RPMI7951 (cell line): ENCODE data around the gene SLC29A3. TPM values are rescaled to one million over a fixed set of nuclear protein-coding genes. Genes with fewer than 3 reads are reported as not detected.
"Not testable (repeated sequence)": the region's sequence is repeated elsewhere in the genome, so short reads cannot be mapped to it uniquely, and the experiment has no call there.

Experiments used
- DNase-seq: peaks from one replicate; pipeline ENCODE4 v3.0.0-alpha.2; 2012; ENCODE audit warnings: low read depth
- total RNA-seq: library from RNA; depleted of rRNA; stranded (reverse); fragments of >200 nt; shearing (Covaris generic); gene quantifications from 2 replicates; pipeline ENCODE4 v1.2.3, GENCODE V29; 2014

SLC29A3 gene
- total RNA-seq, 1 experiment from 2014 or later: 1.2 TPM

DNA sequence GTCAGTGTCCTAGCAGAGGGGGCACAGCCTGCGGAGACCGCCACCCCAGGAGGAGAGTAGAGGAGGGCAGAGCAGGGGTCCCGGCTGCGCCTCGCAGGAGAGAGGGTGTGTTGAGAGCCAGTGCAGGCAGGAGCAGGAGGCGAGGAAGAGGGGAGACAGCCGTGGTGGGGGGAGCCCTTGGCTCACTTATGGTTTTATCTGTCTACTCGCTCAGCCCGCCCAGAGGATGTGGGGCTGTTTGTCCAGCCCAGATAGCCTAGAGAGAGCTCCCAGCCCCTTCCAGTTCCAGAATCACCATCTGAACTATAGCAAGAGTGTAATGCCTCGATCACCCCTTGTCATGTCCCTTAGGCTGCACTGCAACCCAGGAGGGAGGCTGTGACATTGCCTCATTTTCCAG is 26.6 kb downstream of the SLC29A3 start:
- DNase-seq: no peak

DNA sequence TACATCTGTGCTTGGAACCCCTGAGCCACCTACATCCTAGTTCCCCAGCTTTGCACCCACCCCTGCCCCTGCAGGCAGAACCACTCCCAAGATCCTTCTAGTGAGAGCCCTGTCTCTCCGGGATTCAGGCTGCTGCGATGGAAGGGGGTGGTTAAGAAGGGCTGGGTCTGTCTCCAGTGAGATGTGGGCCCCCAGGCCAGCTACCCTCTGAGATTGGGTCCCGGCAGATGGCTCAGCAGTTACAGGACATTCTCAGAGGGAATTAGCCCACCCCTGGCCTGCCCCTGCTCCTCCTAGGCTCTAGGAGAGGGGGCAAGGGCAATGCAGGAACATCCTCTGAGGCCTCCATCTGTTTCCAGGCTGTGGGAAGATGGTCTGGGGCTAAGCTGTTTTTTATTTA is 27.7 kb downstream of the SLC29A3 start:
- DNase-seq: no peak

DNA sequence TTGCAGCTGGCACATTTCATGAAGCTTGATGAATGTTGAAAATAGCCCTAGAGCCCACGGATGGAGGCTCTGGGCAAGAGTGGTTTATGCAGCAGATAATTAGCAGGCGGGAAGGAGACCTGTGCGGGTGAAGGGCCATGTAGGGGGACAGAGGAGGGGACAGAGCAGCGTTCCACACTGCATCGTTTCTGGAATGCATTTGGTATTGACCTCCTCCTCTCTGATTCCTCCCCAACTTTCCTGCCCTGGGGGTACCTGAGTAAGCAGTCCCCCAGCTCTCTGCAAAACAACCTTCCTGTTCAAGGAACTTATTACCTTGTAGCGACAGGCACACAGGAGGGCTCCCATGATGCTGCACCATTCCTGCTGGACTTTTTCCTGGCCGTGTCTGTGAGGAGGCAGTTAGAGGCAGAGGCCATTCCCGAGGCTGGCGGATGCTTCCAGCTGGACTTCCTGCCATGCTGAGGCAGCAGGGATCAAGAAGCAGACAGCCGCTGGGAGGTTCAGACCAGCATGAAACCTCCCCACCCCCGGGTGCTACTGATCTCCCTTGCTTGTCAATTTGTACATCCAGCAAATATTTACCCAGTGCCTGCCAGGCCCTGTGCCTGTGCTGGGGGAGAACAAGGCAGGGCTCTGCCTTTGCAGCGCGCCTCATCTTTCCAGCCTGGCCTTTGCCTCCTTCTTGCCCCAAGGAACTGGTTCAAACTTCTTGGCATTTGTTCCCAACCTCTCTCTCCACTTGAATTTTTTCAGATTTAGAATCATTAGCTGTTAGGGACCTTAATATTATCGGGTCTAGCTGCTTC is 28.7 kb downstream of the SLC29A3 start:
- DNase-seq: no peak

DNA sequence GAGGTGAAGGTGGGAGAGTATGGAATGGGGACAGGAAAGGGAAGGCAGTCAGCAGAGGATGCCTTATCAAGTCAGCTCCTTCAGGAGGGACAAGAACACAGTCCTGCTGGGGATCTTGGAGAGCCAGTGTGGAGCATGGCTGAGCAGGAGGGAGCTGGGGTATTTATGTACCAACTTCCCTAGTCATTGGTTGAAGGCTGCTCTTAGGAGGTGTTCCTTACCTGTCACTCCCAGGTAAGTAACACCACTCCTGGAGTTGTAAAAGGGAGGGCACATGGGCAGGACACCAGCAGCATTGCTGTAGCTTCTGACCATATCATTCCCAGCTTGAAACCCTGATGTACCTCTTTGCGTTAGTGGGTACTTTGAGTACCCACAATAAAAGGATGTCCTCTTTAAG is 29.8 kb downstream of the SLC29A3 start:
- no peak for DNase-seq

DNA sequence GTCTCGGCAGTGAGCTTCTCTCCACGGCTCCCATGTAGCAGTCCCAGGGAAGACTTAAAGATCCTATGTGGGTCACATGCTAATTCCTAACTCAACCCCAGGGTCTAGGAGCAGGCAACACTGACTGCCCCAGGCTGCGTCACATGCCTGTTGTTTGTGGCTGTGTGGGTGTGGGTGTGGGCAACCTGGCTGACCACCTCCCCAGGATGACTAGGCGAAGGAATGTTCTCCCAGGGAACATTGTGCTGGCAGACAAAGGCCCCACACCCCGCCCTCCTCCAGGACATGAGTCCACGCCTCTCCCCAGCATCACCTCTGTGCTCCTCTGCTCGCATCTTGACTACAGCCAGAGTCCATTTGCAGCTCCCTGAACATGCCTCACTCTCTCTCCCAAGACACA is 30.3 kb downstream of the SLC29A3 start:
- peak; percentile 7 for DNase-seq

DNA sequence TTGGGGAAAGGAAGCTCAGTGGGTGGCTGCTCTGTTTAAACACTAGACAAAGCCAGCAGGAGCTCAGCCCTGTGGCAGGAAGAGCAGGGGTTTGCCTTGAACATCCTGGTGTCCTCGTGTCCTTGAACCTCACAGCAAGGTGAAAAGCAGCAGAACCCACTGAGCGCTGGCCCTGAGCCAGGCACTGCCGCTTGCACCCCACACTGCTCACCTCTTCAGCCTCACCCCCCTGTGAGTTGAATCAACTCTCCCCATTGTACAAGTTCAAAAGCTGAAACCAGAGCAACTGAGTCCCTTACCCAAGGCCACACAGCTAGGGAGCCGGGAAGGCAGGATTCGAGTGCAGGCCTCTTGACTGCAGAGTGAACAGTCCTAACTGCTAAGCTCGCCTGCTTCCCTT is 32.0 kb downstream of the SLC29A3 start:
- DNase-seq: no peak

DNA sequence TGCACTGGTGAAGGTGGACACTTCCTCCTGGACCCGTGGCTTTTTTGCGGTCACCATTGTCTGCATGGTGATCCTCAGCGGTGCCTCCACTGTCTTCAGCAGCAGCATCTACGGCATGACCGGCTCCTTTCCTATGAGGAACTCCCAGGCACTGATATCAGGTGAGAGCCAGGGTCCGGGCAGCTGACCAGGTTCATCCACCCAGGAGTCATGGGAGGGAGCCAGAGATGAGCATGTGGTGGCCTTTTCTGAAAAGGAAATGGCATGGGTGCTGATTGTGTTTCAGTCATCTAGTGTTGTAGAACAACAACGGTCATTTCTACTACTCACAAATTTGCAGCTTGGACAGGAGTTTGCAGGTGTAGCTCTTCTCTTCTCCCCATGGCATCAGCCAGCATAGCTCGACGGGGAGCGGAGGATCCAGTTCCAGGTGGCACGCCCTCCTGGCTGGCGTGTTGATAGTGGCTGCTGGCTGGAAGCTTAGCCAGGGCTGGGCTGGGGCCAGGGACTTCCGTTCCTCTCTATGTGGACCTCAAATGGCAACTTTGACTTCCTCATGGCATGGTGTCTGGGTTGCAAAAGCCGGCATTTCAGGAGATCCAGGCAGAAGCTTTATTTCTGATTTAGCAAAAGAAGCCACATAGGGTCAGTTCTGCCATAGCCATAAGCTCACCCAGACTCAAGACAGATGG is 32.7 kb downstream of the SLC29A3 start:
- no peak for DNase-seq

DNA sequence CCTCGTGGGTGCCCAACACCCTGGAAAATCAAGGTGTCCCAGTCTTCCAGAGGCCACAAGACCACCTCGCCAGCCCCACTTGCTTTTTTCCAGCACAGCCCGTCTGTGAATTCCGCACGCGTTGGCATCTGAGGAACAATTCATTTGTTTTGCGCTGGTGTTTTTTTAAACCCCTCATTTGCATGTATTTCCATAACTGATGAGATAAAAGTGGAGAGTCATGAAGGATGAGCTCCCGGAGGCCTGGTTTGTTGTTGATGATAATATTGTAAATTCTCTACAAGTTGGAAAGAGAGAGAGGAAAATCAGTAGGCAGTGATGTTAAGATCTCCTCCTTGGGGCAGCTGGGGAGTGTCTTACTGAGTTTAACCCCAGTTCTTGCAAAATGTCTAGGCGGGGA is 34.6 kb downstream of the SLC29A3 start:
- no peak for DNase-seq

DNA sequence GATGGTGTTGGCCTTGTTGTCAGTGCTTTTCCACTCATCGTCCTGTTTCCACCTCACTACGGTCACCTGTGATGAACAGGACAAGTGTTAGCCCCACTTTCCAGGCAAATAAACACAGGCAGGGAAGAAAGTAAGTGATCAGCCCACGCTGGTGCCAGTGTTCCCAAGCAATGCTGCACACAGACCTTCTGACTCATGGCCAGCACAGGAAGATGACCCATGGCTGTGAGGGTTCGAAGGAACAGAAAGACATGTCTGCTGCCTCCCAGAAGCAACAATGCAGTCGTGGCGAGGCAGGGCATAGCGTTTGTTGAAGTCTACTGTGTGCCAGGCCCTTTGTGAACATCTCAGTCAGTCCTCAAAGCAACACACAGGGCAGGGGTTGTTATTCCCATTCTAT is 35.7 kb downstream of the SLC29A3 start:
- no peak for DNase-seq

DNA sequence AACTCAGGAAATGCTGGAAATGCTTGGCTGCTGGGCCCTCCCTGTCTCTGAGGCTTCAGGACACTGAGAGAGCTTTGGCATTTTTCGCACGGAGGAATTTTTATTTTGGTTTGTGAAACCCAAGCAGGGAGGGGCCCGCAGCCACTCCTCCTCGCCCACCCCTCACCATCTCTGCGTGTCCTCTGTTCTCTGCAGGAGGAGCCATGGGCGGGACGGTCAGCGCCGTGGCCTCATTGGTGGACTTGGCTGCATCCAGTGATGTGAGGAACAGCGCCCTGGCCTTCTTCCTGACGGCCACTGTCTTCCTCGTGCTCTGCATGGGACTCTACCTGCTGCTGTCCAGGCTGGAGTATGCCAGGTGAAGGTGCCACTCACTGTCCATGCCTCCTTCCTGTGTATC is 36.8 kb downstream of the SLC29A3 start:
- DNase-seq: no peak

DNA sequence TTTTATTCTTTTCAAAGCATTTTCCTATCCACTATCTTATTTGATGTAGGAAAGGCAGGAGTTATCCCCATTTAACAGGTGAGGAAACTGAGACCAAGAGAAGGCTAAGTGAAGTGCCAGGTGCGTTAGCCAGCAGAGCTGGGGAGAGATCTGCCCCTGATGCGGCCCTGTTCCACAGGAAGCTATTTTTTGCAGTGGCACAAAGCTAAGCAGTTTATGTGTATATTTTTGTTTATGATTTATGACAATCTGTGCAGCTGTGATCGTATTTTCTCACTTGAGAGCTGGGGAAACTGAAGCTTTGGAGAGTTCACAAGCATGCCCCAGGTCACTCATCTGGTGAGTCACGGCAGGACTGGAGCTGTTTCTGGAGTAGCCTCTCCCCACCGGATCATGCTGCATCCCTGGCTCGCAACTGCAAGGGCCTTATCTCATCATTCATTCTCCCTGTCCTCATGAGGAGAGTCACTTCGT is 38.8 kb downstream of the SLC29A3 start:
- DNase-seq: peak; percentile 2

DNA sequence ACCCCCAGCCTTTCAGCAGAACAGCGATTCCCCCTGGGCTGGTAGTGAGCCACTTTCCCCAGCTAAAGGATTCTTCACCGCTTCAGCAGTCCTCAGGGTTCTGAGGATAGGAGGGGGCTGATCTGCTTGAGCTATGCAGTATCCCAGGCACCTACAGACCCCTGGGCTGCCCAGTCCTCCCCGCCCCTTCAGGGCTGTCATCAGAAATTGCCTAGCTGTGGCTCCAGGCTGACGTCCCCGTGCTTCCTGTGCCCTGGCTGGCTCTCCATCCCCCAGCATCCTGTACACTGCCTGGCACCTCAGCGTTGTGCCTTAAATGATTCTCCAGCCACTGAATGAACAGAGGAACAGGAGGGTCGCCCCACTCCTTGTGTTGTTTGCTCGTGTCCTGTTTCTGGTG is 39.2 kb downstream of the SLC29A3 start:
- DNase-seq: no peak

DNA sequence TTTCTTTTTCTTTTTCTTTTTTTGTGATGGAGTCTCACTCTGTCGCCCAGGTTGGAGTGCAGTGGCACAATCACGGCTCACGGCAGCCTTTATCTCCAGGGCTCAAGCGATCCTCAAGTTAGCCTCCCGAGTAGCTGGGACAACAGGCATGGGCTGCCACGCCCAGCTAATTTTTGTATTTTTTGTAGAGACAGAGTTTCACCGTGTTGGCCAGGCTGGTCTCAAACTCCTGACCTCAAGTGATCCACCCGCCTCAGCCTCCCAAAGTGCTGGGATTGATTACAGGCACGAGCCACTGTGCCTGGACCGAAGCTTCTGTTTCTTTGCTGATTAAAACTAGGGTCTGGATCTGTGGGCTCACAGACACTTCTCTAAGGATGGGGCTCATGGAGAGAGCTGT is 39.8 kb downstream of the SLC29A3 start:
- DNase-seq: not testable (repeated sequence)

DNA sequence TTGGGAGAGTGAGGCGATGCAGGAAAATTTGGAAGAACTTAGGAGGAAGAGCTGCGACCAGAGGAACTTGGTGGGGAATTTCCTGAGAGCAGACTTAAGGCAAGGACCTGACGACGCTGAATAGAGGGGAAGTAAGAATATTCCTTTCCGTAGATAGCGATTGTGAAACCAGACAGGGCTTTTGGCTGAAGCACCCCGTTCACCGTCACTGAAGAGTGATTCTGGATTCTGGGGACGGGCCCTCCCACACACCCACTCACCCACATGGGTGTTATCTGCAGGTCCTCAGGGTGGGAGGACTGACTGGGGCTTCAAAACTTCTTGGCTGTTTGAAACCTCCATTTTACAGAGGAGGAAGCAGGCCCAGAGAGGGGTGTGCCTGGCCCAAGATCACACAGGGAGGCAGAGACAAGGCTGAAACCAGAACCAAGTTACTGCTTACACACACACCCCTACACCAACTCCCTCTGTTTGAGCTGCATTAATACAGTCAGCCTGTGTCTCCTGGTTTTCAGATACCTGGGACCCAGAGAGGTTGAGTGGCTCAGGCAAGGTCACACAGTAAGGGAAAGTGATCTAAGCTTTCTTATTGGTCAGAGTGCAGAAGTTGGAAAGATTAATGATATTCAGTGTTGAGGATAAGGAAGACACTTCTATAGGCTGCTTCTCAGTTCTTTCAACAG is 40.4 kb downstream of the SLC29A3 start:
- DNase-seq: no peak

DNA sequence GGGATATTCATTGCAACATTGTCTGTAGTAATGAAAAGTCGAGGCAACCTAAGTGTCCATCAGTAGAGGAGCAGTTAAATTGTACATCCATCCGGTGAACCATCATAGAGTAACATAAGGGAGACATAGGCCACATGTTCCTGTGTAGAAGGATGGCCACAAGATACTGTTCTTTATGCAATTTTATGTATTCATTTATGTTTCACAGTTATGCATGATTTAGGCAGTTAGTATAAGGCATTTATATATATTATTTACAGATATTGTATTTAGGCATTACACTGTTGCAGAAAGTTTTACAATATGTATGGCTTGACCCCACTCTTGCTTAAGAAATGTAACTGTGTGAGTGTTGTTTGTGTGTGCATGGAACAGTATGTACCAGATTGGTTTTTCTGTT is 41.7 kb downstream of the SLC29A3 start:
- DNase-seq: no peak

DNA sequence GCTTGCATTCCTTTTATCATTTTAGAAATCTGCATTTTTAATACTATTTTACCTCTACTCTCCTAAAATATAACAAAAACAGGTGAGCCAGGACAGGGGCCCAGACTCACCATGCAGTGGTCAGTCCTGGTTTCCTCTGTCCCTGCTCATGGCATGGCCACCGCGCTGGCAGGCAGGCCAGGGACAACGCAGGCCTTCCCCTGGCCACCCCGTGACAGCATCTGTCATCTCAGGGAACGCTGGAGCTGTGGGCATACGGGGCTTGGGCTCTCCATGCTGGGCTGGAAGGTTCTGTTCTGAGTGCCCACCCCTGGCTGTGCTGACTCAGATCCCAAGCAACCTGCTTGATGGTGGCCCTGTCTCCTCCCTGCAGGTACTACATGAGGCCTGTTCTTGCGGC is 42.5 kb downstream of the SLC29A3 start:
- no peak for DNase-seq

DNA sequence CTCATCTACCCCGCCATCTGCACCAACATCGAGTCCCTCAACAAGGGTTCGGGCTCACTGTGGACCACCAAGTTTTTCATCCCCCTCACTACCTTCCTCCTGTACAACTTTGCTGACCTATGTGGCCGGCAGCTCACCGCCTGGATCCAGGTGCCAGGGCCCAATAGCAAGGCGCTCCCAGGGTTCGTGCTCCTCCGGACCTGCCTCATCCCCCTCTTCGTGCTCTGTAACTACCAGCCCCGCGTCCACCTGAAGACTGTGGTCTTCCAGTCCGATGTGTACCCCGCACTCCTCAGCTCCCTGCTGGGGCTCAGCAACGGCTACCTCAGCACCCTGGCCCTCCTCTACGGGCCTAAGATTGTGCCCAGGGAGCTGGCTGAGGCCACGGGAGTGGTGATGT is 43.1 kb downstream of the SLC29A3 start:
- no peak for DNase-seq

DNA sequence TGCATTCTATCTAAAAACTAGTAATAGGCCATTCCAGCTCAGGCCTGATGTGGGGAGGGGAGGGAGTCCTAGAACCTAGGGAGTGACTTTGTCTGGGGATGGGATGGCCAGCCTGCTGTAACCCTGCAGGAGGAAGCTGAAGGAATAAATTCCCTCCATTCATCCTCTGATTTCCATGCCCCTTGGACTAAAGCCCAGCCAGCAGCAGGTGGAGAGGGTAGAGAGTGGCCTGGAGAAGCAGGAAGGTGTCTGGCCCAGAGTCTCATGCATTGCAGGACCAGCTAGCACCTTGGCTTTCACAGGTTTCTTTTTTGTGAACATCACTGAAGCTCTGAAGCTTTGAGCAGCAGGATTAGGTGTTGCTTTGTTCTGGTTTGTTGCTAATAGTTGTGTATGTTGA is 44.9 kb downstream of the SLC29A3 start:
- DNase-seq: no peak

DNA sequence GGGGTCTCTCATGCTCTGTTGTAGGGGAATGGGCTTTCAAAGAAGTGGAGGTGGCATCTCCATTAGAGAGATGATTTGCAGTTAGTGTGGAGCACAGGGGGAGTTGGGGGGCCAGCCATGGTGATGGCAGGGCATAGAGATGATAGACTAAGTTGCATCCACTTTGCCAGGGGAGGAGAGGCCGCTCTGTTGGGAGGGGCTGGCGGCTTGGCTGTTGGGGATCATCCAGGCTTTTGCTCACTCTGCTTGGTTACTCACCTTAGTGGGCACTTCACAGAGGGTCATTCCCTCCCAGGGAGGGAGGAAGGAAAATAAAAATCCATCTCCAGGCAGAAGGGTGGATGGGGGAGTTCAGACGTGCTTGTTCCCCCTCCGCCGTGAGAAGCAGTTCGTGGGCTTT is 46.3 kb downstream of the SLC29A3 start:
- DNase-seq: no peak

DNA sequence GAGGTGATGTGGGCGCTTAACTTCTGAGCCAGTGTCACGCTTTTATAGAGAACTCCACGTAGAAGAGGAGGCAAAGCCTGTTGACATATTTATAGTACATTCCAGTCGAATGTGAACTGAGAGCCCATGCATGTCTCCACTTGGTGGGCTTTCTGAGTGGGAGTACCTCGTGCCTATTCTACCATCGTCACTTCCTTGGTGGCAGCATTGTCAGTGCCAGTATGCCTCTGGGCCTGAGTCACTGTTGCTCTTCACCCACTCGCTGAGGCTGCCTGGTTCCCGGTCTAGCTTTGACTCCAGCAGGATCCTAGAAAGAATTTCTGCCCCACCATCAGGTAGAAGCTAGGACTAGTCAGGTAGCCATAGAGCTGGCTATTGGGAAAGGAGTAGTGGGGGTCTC is 47.6 kb downstream of the SLC29A3 start:
- no peak for DNase-seq

DNA sequence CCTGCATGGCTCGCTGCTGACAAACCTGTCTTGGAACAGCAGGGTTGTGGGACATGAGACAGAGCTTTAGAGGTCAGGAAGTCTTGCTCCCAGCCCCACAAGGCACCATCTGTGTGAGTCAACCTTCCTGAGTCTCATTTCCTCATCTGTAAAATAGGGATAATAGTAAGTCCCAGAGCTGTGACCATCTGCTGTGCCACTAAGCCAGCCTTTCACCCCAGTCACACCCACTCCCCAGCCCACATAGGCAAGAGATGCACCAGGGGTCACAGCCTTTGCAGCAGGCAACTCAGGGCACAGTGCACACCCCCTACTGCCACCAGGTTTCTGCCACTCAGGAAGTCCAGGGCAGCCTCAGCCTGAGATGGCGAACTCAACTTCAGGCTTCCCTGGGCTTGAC is 48.2 kb downstream of the SLC29A3 start:
- no peak for DNase-seq

DNA sequence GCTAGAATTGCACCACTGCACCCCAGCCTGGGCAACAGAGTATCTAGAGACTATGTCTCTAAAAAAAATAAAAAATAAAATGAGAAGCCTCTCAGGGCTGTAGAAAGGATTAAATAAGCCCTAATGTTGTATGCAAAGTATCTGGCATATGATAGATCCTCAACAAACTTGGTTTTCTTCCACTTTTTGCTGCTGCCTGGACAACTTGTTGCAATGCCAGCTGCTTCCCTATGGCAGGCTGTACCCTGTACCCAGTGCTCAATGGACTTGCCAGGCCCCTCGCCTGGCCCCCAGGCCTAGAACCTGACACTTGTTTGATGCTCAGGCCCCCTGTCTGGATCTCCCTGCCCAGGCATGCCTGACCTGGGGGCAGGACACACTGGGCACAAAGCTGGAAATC is 49.1 kb downstream of the SLC29A3 start:
- no peak for DNase-seq

DNA sequence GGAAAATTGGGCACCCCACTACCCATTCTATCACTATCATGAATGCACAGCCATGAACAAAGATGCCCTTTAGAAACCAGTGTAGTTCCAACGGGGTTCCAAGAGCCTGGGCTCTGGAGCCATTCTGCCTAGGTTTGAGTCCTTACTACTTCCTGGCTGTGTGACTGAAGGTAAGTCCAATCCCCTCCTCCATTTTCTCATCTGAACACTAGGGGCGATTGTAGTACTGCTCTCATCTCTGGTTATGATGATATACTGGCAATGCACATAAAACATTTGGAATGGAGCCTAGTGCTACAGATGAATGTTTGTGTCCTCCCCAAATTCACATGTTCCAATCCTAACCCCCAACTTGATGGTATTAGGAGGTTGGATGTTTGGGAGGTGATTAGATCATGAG is 49.6 kb downstream of the SLC29A3 start:
- DNase-seq: no peak
